GM12892 (cell line): ENCODE results near the gene DEFB132.

Experiments used
- DNase-seq: peaks from one replicate; pipeline ENCODE4 v3.0.0; 2011; ENCODE audit not compliant: insufficient read length
- FAIRE-seq: peaks from 2 replicates; lab custom pipeline; 2011; peaks lifted over from hg19 to GRCh38; lab: Jason Lieb, UNC
- POLR2A ChIP-seq: IDR thresholded peaks from 2 replicates; pipeline ENCODE4 v1.6.1; 2011; ENCODE audit warnings: low read depth, low read length, control low read depth
- POLR2AphosphoS5 ChIP-seq: IDR thresholded peaks from 2 replicates; pipeline ENCODE4 v1.6.1; 2011; ENCODE audit warnings: low read depth, low read length, control low read depth
- TAF1 ChIP-seq: IDR thresholded peaks from 2 replicates; pipeline ENCODE4 v1.6.1; 2011; ENCODE audit warnings: low read depth, mild to moderate bottlenecking, control low read depth, low read length, borderline replicate concordance

Gene DEFB132

DNA sequence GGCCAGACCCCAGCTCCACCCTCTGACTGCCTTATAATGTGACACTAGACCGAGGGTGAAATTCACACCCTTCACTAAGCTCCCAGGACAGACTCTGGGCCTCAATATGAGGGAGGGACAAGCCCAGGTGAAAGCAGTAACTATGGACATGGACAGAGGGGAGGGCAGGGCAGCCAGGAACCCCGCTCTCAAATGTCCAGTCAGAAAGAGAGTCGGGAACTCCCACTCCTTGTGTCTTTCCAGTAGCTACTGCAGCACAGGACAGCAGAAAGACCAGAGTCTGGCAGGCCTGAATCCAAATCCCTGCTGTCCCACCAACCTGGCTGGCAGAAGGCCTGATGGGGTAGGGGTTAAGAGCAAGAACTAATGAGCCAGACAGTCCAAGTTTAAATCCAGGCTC lies 26.6 kb downstream of the DEFB132 start:
- no peak for TF ChIP-seq POLR2AphosphoS5
- no peak for TF ChIP-seq TAF1
- no peak for TF ChIP-seq POLR2A
- no peak for FAIRE-seq
- no peak for DNase-seq

DNA sequence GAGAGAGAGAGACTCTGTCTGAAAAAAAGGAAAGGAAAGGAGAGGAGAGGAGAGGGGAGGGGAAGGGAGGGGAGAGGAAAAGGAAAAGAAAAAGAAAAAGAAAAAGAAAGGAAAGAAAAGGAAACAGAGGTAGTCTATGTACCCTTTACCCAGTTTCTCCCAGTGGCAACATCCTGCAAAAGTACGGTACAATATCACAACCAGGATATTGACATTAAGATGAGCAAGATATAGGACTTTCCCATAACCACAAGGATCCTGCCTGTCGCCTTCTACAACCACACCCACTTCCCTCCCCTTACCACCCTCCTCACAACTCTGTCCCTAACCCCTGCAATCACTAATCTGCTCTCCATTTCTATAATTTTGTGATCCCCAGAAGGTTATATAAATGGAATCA lies 29.0 kb downstream of the DEFB132 start:
- FAIRE-seq = no peak
- TF ChIP-seq POLR2A (no peak), POLR2AphosphoS5 (no peak), TAF1 (no peak)
- DNase-seq = no peak

DNA sequence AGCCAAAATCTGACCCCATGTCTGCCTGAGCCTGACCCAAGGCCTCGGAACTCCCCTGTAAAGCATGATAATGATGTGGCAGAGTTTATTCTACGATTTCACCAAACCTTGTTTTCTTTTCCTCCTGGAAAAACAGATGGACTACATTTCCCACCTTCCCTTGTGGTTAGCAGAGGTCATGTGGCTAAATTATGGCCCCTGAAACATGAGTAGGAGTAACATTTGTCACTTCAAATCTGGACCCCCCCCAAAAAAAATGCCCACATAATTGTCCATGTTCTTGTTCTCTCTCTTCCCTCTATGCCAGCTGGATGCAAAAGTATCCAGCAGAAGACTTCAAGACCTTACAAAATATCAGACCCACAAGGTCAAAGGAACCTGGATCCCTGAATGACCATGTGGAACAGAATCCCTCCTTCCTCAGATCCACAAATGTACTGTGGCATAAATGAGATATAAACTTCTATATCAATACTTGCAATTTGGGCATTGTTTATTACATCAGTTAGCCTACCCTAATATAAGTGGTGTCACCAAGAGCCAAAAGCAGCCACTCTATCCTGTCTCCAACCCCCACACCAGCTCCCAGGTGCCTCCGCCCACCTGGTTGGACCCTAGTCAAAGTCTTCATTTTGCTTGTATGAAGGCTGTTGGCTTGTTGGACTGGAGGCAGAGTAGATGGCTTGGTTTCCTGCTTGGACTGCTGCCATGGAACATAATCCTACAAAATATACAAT lies 31.6 kb downstream of the DEFB132 start:
- DNase-seq (no peak), FAIRE-seq (no peak)
- TF ChIP-seq TAF1 = no peak
- TF ChIP-seq POLR2A = no peak
- no peak for TF ChIP-seq POLR2AphosphoS5

DNA sequence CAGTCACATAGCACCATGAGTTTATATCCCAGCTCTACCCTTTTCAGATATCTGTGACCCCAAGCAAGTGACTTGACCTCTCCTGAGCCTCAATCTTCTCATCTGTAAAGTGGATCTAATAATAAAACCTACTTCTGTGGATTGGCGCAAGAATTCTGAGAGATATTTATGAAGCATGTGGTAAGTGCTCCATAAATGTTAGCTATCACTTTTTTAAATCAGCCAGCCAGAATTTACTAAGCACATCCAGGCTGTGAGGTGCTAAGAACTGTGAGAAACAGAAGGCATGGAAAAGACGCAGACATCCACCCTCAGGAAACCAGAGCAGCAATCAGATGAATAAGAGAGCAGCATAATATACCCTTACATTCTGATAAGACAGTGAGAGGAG lies 32.2 kb downstream of the DEFB132 start:
- FAIRE-seq = no peak
- DNase-seq = no peak
- TF ChIP-seq POLR2A = no peak
- TF ChIP-seq TAF1 = no peak
- no peak for TF ChIP-seq POLR2AphosphoS5

DNA sequence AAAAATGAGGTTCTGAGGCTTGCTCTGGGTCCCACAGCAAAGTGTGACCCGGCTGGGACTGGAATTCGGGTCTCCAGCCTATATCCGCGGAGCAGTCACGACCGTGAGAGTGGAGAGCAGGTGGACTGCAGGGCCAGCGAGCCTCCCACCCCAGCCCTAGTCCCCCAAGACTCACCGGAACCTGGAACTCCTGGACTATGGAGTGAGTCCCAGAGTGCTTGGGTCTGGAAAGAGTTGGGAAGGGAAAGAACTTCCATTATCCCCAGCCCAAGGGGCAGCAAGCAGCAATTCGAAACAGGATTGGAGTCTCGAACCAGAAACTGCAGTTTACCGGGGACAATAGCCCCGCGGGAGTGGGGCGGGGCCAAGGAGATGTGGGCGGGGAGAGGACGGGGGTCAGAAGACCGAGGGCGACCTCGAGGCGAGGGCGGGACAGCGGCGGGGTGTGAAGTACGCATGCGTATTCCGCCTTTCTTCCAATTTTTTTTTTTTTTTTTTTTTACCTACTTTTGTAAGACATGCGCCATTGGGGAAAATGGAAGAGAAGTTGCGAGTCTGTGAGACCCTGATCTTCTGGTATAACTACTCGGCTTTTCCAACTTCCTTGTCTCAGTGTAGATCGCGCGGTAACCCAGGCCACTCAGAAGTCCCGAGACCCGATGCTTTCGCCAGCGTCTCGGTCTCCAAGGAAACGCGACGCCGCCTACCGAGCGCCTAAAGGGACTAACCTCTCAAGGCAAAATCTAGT lies 32.7 kb downstream of the DEFB132 start, which contains the start of gene C20orf96:
C20orf96 (minus strand) TSS at position 667 of the 748 bp plus-strand sequence; CDS start at position 527, 140 bp downstream.
- FAIRE-seq = peak; percentile 98
- DNase-seq = peak; percentile 90
- TF ChIP-seq POLR2AphosphoS5 = no peak

DNA sequence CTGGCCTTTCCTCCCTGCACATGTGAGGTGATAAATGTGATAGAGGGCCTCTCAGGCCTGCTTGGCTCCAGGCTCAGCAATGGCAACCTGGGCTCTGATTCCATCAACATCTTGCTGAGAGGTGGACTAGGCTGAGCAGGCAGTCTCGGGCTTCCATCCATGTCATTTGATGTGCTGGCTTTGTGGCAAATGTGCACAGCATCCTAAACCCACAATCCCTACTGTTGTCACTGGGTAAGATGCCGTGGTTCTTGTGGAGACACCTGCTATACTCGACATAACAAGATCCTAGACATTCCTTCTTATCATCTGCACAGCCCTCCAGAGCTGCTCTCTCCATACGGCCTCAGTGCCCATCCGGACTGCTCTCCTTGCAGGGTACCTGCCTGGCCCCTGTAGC lies 37.1 kb downstream of the DEFB132 start:
- FAIRE-seq (no peak), DNase-seq (no peak)
- TF ChIP-seq POLR2AphosphoS5 (no peak), POLR2A (no peak), TAF1 (no peak)

DNA sequence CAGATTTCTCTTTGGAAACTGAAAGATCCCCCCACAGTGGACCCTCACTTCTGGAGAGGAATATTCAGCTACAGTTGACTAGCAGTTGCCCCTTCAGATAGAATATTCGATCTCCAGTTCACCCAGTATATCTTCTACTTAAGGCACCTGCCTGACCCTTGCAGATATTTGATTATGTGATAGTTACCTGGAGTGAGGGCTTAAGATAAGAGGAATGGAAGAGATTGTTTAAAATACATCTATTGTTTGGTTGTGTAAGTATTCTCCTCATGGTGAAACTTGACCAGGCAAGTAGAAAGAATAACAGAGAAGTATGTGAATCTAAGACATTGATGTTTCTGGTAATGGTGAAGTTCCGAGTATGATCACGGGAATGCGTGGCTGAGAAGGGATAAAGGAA lies 38.3 kb downstream of the DEFB132 start:
- no peak for FAIRE-seq

DNA sequence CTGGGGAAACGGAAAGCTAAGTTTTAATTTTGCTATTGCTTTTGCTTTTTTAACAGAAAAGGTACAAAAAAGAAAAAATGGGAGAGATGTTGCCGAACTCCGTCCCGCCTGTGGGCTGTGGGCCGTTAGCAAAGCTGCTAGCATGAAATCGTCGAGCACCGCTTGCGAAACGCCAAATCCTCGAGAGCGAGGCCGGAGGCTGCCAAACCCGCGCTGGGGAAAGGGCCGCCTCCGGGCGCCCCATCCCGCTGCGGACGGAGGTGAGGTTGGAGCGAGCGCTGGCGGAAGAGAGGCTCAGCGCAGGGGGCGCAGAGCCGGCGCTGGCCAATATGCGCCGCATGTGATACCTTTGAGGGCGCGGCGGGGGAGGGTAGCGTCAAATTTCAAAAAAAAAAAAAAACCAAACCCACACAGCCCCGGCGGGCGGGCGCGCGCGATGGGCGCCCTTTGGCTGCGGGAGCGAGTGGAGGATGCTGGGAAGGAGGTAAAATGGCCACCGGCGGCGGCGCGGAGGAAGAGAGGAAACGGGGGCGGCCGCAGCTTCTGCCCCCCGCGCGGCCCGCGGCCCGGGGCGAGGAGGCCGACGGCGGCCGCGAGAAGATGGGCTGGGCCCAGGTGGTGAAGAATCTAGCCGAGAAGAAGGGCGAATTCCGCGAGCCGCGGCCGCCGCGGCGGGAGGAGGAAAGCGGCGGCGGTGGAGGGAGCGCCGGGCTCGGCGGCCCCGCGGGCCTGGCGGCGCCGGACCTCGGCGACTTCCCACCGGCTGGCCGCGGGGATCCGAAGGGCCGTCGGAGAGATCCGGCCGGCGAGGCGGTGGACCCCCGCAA lies 39.8 kb downstream of the DEFB132 start, which contains the start of gene ZCCHC3:
ZCCHC3 (plus strand) TSS at position 473 of the 827 bp plus-strand sequence; CDS start at position 490, 17 bp downstream.
- FAIRE-seq = peak; percentile 81

More for the DNA sequence above, 38.3 kb downstream of the DEFB132 start:
- TF ChIP-seq POLR2AphosphoS5 (no peak), TAF1 (no peak), POLR2A (no peak)
- no peak for DNase-seq

DNA sequence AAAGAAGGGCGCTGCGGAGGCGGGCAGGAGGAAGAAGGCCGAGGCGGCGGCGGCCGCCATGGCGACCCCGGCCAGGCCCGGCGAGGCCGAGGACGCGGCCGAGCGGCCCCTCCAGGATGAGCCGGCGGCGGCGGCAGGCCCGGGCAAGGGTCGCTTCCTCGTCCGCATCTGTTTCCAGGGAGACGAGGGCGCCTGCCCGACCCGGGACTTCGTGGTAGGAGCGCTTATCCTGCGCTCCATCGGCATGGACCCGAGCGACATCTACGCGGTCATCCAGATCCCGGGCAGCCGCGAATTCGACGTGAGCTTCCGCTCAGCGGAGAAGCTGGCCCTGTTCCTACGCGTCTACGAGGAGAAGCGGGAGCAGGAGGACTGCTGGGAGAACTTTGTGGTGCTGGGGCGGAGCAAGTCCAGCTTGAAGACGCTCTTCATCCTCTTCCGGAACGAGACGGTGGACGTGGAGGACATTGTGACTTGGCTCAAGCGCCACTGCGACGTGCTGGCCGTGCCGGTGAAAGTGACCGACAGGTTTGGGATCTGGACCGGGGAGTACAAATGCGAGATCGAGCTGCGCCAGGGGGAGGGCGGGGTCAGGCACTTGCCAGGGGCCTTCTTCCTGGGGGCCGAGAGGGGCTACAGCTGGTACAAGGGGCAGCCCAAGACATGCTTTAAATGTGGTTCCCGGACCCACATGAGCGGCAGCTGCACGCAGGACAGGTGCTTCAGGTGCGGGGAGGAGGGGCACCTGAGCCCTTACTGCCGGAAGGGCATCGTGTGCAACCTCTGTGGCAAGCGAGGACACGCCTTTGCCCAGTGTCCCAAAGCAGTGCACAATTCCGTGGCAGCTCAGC lies 40.6 kb downstream of the DEFB132 start:
- peak; percentile 89 for FAIRE-seq
- no peak for DNase-seq

More for the DNA sequence above, 39.8 kb downstream of the DEFB132 start, which contains the start of gene ZCCHC3:
- DNase-seq = peak; percentile 85
- peak; percentile 84 for TF ChIP-seq POLR2A
- peak; percentile 37; the same call in 1 of the 2 replicates for TF ChIP-seq POLR2AphosphoS5
- peak; percentile 93 for TF ChIP-seq TAF1

DNA sequence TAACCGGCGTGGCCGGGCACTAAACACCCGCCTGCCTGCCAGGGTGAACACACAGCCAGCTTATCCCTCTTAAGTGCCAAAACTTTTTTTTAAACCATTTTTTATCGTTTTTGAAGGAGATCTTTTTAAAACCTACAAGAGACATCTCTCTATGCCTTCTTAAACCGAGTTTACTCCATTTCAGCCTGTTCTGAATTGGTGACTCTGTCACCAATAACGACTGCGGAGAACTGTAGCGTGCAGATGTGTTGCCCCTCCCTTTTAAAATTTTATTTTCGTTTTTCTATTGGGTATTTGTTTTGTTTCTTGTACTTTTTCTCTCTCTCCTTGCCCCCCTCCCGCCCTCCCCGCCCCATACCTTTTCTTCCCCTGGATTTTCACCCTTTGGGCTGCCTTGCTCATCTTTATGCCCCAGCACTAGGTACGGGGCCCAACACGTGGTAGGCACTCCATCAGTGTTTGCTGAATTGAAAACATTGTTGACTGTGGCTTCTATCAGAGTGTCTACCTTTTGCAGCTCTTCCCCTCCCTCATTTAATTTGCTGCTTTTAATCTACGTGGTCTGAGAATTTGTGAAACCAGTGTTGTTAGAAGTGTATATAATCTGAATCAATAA lies 41.4 kb downstream of the DEFB132 start:
- no peak for TF ChIP-seq POLR2AphosphoS5
- TF ChIP-seq POLR2A = no peak
- TF ChIP-seq TAF1 = no peak
- no peak for DNase-seq
- no peak for FAIRE-seq

More for the DNA sequence above, 40.6 kb downstream of the DEFB132 start:
- peak; percentile 61 for TF ChIP-seq POLR2A
- 0 out of 2 replicates have a peak, but pooled peaks have one; percentile 50 for TF ChIP-seq TAF1
- peak; percentile 61 for TF ChIP-seq POLR2AphosphoS5
